ENCODE data around the gene TYSND1. TPM values are rescaled to one million over a fixed set of nuclear protein-coding genes. Genes with fewer than 3 reads are reported as not detected.

TYSND1 gene
- total and polyA plus RNA-seq, 2 of the 13 experiments (the other 11 are each of a cell fraction or from before 2014, with no cell fraction given), result 3.3 to 8.9 TPM

DNA sequence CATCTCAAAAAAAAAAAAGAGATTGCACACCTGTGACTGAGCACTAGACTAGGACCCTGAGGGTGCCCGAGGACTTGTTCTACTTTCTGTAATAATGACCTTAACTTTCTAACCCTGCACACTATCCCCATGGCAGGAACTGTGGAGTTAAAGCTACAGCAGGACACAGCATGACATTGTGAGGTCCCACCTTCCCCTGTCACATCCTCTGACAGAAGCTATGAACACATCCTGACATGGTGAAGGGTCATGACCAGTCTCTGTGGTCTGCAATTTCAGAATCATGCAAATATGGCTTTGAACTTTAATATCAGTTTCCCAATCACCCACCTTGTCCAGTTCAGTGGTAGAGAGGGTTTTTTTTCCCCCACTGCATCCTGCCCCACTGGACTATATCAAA is 42.3 kb upstream of the TYSND1 start (continued):
- TF ChIP-seq, protein P1, sequence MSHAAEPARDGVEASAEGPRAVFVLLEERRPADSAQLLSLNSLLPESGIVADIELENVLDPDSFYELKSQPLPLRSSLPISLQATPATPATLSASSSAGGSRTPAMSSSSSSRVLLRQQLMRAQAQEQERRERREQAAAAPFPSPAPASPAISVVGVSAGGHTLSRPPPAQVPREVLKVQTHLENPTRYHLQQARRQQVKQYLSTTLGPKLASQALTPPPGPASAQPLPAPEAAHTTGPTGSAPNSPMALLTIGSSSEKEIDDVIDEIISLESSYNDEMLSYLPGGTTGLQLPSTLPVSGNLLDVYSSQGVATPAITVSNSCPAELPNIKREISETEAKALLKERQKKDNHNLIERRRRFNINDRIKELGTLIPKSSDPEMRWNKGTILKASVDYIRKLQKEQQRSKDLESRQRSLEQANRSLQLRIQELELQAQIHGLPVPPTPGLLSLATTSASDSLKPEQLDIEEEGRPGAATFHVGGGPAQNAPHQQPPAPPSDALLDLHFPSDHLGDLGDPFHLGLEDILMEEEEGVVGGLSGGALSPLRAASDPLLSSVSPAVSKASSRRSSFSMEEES (CRISPR knock-in tag; IDR thresholded peaks at IDR 0.05), result no peak
- TF ChIP-seq MAZ (IDR thresholded peaks at IDR 0.05; ENCODE audit: borderline replicate concordance, low read depth, low read length), result no peak
- no peak for TF ChIP-seq MAZ (CRISPR knock-in tag; IDR thresholded peaks at IDR 0.05; ENCODE audit: low read depth)

DNA sequence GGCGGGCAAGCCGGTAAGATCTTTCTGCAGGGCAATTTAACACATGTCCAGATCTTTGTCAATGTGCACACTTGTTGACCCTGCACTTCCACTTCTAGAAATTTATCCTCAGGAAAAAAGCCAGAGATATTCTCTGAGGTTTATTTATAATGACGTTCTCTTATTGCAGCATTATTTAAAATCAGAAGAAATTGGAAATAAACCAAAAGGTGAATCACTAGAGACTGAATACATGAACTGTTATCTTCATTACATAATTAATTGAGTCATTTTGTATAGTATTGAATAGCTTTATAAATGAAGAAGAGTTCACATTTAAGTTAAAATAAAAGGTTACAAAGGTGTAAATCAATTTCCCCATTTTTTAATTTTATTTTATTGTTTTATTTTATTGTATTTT is 40.1 kb upstream of the TYSND1 start:
- Histone ChIP-seq H3K9ac (ENCODE audit: insufficient read depth, low read depth, low read length) (no peak overlapping the region), H3K9me3 (ENCODE audit: low read length) (no peaks in the 10 kb centered on the region), H3K4me1 (ENCODE audit: insufficient read depth, low read length) (peaks cover 9% of the 10 kb centered on the region), H3K79me2 (ENCODE audit: insufficient read depth, low read length) (no peaks in the 10 kb centered on the region), H4K20me1 (ENCODE audit: insufficient read depth, low read length) (no peaks in the 10 kb centered on the region), H3K36me3 (replicated peaks in 1 of 2; ENCODE audit: control insufficient read depth in 1 of 2, insufficient read depth in 2 of 2, low read length in 2 of 2) (no peaks in the 10 kb centered on the region), H3K4me2 (ENCODE audit: low read depth, low read length) (no peak overlapping the region), H3K27ac (ENCODE audit: extremely low read length, insufficient read depth, low read length) (no peak overlapping the region), H3K4me3 (replicated peaks in 1 of 3; ENCODE audit: insufficient read depth in 1 of 3, low read depth in 2 of 3, low read length in 3 of 3) (no peak overlapping the region), H2AFZ (ENCODE audit: low read length) (no peak overlapping the region), H3K27me3 (ENCODE audit: control insufficient read depth in 1 of 2, insufficient read depth in 2 of 2, low read length in 2 of 2) (no peaks in the 10 kb centered on the region; a peak in 1 of 5 replicates)
- ChIA-PET CTCF (ENCODE audit: low intra/inter-chr PET ratio, low total read pairs) (no interaction called here), POLR2A (no interaction called here)
- in situ Hi-C loops (cut with HindIII; ENCODE audit: extremely low pct_ligation_motif_present, low pct_unique_long_range_greater_than_20kb) (no loop called here), intact Hi-C loops (cut with micrococcal nuclease; ENCODE audit: unreplicated experiment) (no loop called here)
- DNase-seq (ENCODE audit: low spot score) (no peak), ATAC-seq (no peak), FAIRE-seq (no peak)
- WGBS (ENCODE audit: low lambda C conversion rate), result 62% methylated on average over 3 of the region's 3 CpGs
- no TSS peak for BruUV-seq (replicated peaks)
- TF ChIP-seq SP1 (IDR thresholded peaks at IDR 0.05) (no peak), SP1 (CRISPR knock-in tag; IDR thresholded peaks at IDR 0.05) (no peak), ZNF343 (CRISPR knock-in tag; IDR thresholded peaks at IDR 0.05) (no peak), RXRB (CRISPR knock-in tag; IDR thresholded peaks at IDR 0.05; ENCODE audit: borderline replicate concordance) (no peak), NBN (conservative IDR thresholded peaks at IDR 0.05) (no peak), ZFY (CRISPR knock-in tag; IDR thresholded peaks at IDR 0.05) (no peak), JDP2 (CRISPR knock-in tag; IDR thresholded peaks at IDR 0.05; ENCODE audit: borderline replicate concordance) (no peak), REPIN1 (CRISPR knock-in tag; IDR thresholded peaks at IDR 0.05; ENCODE audit: borderline replicate concordance, low read depth) (no peak), MEF2D (CRISPR knock-in tag; IDR thresholded peaks at IDR 0.05) (no peak), HOXA3 (CRISPR knock-in tag; IDR thresholded peaks at IDR 0.05) (no peak), SRF (IDR thresholded peaks at IDR 0.05; ENCODE audit: low read depth, low read length) (no peak), ZNF256 (CRISPR knock-in tag; conservative IDR thresholded peaks at IDR 0.05) (no peak)
- TF ChIP-seq, protein P2, sequence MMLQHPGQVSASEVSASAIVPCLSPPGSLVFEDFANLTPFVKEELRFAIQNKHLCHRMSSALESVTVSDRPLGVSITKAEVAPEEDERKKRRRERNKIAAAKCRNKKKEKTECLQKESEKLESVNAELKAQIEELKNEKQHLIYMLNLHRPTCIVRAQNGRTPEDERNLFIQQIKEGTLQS (CRISPR knock-in tag; IDR thresholded peaks at IDR 0.05), result no peak
- TF ChIP-seq, protein P3, sequence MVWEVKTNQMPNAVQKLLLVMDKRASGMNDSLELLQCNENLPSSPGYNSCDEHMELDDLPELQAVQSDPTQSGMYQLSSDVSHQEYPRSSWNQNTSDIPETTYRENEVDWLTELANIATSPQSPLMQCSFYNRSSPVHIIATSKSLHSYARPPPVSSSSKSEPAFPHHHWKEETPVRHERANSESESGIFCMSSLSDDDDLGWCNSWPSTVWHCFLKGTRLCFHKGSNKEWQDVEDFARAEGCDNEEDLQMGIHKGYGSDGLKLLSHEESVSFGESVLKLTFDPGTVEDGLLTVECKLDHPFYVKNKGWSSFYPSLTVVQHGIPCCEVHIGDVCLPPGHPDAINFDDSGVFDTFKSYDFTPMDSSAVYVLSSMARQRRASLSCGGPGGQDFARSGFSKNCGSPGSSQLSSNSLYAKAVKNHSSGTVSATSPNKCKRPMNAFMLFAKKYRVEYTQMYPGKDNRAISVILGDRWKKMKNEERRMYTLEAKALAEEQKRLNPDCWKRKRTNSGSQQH (CRISPR knock-in tag; IDR thresholded peaks at IDR 0.05; ENCODE audit: low read depth), result no peak
- TF ChIP-seq, protein P4, sequence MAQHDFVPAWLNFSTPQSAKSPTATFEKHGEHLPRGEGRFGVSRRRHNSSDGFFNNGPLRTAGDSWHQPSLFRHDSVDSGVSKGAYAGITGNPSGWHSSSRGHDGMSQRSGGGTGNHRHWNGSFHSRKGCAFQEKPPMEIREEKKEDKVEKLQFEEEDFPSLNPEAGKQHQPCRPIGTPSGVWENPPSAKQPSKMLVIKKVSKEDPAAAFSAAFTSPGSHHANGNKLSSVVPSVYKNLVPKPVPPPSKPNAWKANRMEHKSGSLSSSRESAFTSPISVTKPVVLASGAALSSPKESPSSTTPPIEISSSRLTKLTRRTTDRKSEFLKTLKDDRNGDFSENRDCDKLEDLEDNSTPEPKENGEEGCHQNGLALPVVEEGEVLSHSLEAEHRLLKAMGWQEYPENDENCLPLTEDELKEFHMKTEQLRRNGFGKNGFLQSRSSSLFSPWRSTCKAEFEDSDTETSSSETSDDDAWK (CRISPR knock-in tag; IDR thresholded peaks at IDR 0.05), result no peak
- TF ChIP-seq, protein P5, sequence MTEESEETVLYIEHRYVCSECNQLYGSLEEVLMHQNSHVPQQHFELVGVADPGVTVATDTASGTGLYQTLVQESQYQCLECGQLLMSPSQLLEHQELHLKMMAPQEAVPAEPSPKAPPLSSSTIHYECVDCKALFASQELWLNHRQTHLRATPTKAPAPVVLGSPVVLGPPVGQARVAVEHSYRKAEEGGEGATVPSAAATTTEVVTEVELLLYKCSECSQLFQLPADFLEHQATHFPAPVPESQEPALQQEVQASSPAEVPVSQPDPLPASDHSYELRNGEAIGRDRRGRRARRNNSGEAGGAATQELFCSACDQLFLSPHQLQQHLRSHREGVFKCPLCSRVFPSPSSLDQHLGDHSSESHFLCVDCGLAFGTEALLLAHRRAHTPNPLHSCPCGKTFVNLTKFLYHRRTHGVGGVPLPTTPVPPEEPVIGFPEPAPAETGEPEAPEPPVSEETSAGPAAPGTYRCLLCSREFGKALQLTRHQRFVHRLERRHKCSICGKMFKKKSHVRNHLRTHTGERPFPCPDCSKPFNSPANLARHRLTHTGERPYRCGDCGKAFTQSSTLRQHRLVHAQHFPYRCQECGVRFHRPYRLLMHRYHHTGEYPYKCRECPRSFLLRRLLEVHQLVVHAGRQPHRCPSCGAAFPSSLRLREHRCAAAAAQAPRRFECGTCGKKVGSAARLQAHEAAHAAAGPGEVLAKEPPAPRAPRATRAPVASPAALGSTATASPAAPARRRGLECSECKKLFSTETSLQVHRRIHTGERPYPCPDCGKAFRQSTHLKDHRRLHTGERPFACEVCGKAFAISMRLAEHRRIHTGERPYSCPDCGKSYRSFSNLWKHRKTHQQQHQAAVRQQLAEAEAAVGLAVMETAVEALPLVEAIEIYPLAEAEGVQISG (CRISPR knock-in tag; IDR thresholded peaks at IDR 0.05), result no peak

Data from HepG2 (cell line).